ENCODE data around the gene KLK8. TPM values are rescaled to one million over a fixed set of nuclear protein-coding genes. Genes with fewer than 3 reads are reported as not detected.
"Not testable (repeated sequence)": the region's sequence is repeated elsewhere in the genome, so short reads cannot be mapped to it uniquely, and the experiment has no call there.

KLK8 gene
- total and polyA plus RNA-seq, 11 donors, result 1.9 TPM; not detected in 10

DNA sequence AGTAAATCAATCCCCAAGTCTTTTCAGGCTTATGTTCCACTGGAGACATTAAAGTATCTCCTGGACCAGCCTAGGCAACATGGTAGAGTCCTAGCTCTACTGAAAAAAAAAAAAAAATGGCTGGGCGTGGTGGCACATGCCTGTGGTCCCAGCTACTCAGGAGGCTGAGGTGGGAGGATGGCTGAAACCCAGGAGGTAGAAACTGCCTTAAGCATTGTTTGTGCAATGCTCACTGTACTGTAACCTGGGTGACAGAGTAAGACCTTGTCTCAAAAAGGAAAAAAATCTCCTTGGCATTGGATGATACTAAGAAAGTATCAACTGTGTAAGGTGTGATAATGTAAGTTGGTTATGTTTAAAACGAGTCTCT lies 8.8 kb downstream of the KLK8 start:
- WGBS, 4 donors, result 57 to 66% (median 59%) methylated on average over 2 of the region's 2 CpGs
- Histone ChIP-seq H3K9me3 (no peaks in the 10 kb centered on the region), H3K27me3 (peaks cover 0 to 20% (median 5%) of the 10 kb centered on the region in 9 donors), H3K27ac (no peak overlapping the region), H3K4me1 (no peaks in the 10 kb centered on the region), H3K4me3 (no peak overlapping the region), H3K36me3 (no peaks in the 10 kb centered on the region)
- DNase-seq, result no peak
- intact Hi-C loops (cut with DNase I), result no loop called here
- ATAC-seq, result no peak
- TF ChIP-seq, protein P1, sequence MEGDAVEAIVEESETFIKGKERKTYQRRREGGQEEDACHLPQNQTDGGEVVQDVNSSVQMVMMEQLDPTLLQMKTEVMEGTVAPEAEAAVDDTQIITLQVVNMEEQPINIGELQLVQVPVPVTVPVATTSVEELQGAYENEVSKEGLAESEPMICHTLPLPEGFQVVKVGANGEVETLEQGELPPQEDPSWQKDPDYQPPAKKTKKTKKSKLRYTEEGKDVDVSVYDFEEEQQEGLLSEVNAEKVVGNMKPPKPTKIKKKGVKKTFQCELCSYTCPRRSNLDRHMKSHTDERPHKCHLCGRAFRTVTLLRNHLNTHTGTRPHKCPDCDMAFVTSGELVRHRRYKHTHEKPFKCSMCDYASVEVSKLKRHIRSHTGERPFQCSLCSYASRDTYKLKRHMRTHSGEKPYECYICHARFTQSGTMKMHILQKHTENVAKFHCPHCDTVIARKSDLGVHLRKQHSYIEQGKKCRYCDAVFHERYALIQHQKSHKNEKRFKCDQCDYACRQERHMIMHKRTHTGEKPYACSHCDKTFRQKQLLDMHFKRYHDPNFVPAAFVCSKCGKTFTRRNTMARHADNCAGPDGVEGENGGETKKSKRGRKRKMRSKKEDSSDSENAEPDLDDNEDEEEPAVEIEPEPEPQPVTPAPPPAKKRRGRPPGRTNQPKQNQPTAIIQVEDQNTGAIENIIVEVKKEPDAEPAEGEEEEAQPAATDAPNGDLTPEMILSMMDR (IDR thresholded peaks at IDR 0.05), result no peak
- no peak for TF ChIP-seq POLR2A (IDR thresholded peaks at IDR 0.05)

DNA sequence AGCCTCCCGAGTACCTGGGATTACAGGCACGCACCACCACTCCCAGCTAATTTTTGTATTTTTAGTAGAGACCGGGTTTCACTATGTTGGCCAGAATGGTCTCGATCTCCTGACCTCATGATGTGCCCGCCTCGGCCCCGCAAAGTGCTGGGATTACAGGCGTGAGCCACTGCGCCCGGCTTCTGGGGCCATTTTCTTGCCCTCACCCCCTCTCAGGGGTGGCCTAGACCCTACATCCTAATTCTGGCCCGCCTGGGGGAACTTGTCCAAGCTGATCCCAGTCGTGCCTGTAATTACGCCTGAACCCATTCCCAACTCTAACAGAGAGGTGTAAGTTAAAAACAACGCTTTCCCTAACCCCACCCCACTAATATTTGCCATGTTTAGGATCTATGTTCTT lies 17.0 kb downstream of the KLK8 start:
- H3K36me3 ChIP-seq; DNase-seq; H3K4me3 ChIP-seq; ATAC-seq; H3K9me3 ChIP-seq; intact Hi-C loops (cut with DNase I); H3K4me1 ChIP-seq; H3K27ac ChIP-seq: not testable (repeated sequence)
- WGBS, 4 donors, result 82 to 88% (median 84%) methylated on average over 14 of the region's 14 CpGs
- H3K27me3 ChIP-seq, result peaks cover 0 to 29% (median 11%) of the 10 kb centered on the region in 9 donors

DNA sequence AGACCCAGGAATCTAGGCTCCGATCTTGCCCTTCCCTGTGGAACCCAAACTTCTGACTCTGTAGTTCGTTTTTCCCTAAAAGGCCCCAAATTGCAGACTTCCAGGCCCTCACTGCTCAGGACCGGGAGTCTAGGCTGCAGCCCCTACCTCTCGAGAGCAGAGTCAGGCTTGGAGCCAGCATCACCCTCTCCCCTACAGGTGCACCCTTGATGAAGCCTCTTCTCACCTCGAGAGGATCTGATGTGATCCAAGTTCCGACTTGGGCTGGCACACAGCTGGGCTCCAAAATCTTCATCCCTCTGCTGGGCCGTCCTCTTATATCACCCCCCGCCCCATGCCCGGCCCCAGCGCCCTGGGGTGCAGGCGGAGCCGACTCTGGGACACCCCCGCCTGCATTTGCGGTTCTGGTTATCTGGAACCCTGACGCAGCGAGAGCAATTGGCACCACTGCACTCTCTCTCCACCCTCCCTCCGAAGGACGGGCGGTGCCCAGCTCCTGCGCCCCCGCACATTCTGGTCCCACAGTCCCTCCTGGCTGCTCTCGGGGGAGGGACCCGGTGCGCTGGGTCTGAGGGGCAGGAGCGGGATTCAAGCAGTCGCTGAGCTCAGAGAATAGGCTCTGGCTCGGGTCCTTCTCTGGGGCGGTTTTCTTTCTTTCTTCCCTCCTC lies 17.6 kb downstream of the KLK8 start, which contains the start of gene KLK7:
KLK7 (minus strand) TSS at position 293 of the 668 bp plus-strand sequence. CDS start 1,518 bp downstream, outside the sequence.
- no peak for ATAC-seq
- intact Hi-C loops (cut with DNase I), result no loop called here
- peaks cover 0 to 24% (median 11%) of the 10 kb centered on the region in 9 donors for H3K27me3 ChIP-seq

DNA sequence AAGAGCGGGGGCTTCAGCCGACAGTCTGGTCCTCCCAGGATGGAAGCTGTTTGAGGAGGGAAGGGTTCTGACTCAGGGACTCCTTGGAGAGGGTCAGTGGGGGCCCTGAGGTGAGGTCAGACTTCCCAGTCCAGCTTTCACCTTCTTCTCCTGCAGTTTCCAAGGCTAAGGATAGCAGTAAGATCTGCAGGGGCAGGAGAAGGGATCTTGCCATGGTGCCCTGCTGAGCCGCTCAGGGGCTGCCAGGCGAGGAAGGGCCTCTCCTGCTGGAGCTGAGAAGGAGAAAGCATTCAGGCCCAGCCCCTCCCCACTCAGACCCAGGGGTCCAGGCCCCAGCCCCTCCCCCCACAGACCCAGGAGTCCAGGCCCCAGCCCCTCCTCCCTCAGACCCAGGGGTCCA lies 19.2 kb downstream of the KLK8 start:
- TF ChIP-seq POLR2A (IDR thresholded peaks at IDR 0.05), result no peak
- TF ChIP-seq, protein P1 (IDR thresholded peaks at IDR 0.05), result no peak
- Histone ChIP-seq H3K36me3 (no peaks in the 10 kb centered on the region), H3K27ac (no peak overlapping the region), H3K27me3 (peaks cover 0 to 33% (median 5%) of the 10 kb centered on the region in 9 donors), H3K4me1 (no peaks in the 10 kb centered on the region), H3K9me3 (peaks cover 0 to 2% (median 0%) of the 10 kb centered on the region in 12 donors), H3K4me3 (no peak overlapping the region)
- intact Hi-C loops (cut with DNase I), result no loop called here
- WGBS, 4 donors, result 59 to 75% (median 71%) methylated on average over 4 of the region's 4 CpGs
- no peak for DNase-seq
- no peak for ATAC-seq

More for the DNA sequence above, 17.6 kb downstream of the KLK8 start, which contains the start of gene KLK7:
- Histone ChIP-seq H3K4me3 (no peak within 1 kb of the TSS), H3K4me1 (no peaks in the 10 kb centered on the region), H3K27ac (no peak within 1 kb of the TSS), H3K36me3 (no peaks in the 10 kb centered on the region), H3K9me3 (peaks cover 0 to 2% (median 0%) of the 10 kb centered on the region in 12 donors)
- no peak for TF ChIP-seq POLR2A (IDR thresholded peaks at IDR 0.05)
- TF ChIP-seq, protein P1 (IDR thresholded peaks at IDR 0.05), result no peak
- no peak for DNase-seq
- WGBS, 4 donors, result 14 to 20% (median 17%) methylated on average over 23 to 28 of the region's 28 CpGs

Data from heart left ventricle (tissue), 16 donors.